Measurements from ENCODE around the gene RSAD1.

Gene RSAD1

GRCh38 chr17:50514936-50515702 lies 36.5 kb downstream of the RSAD1 start:
- H3K4me2 ChIP-seq (ENCODE audit: low read depth, low read length), result no peak overlapping the region

GRCh38 chr17:50517011-50517410 lies 38.4 kb downstream of the RSAD1 start:
- H3K9me3 ChIP-seq (replicated peaks; ENCODE audit: insufficient read depth, low read length), result no peaks in the 10 kb centered on the region
- H3K36me3 ChIP-seq (replicated peaks; ENCODE audit: insufficient read depth, low read length), result no peaks in the 10 kb centered on the region
- H3K4me2 ChIP-seq (ENCODE audit: low read depth, low read length), result no peak overlapping the region
- H3K4me1 ChIP-seq (ENCODE audit: low read length), result no peaks in the 10 kb centered on the region
- H3F3A ChIP-seq (ENCODE audit: insufficient read depth, low read length), result no peaks in the 10 kb centered on the region
- no peak for TF ChIP-seq EZH2phosphoT487 (IDR thresholded peaks at IDR 0.05; ENCODE audit: low read length)
- no peaks in the 10 kb centered on the region for H3K9me2 ChIP-seq (replicated peaks; ENCODE audit: insufficient read depth, low read length)
- no peaks in the 10 kb centered on the region for H4K20me1 ChIP-seq (ENCODE audit: insufficient read depth, low read length)
- H3K4me3 ChIP-seq (ENCODE audit: low read length), result no peak overlapping the region
- no peak overlapping the region for H3K27ac ChIP-seq (ENCODE audit: low read length)
- H3K27me3 ChIP-seq (replicated peaks; ENCODE audit: insufficient read depth, low read length), result no peaks in the 10 kb centered on the region
- no peaks in the 10 kb centered on the region for H3K79me2 ChIP-seq (ENCODE audit: low read length)
- no peak overlapping the region for H2AFZ ChIP-seq (ENCODE audit: low read length)
- no peak overlapping the region for H3K9ac ChIP-seq (ENCODE audit: low read length)
- DNase-seq, result no peak

More at GRCh38 chr17:50514936-50515702, 36.5 kb downstream of the RSAD1 start:
- Histone ChIP-seq H3K9me2 (replicated peaks; ENCODE audit: insufficient read depth, low read length) (no peaks in the 10 kb centered on the region), H4K20me1 (ENCODE audit: insufficient read depth, low read length) (no peaks in the 10 kb centered on the region), H3K36me3 (replicated peaks; ENCODE audit: insufficient read depth, low read length) (no peaks in the 10 kb centered on the region), H3K79me2 (ENCODE audit: low read length) (no peaks in the 10 kb centered on the region), H3K9me3 (replicated peaks; ENCODE audit: insufficient read depth, low read length) (no peaks in the 10 kb centered on the region), H3K4me1 (ENCODE audit: low read length) (no peaks in the 10 kb centered on the region), H3F3A (ENCODE audit: insufficient read depth, low read length) (no peaks in the 10 kb centered on the region), H3K27ac (ENCODE audit: low read length) (no peak overlapping the region), H3K9ac (ENCODE audit: low read length) (no peak overlapping the region), H2AFZ (ENCODE audit: low read length) (no peak overlapping the region), H3K27me3 (replicated peaks; ENCODE audit: insufficient read depth, low read length) (no peaks in the 10 kb centered on the region), H3K4me3 (ENCODE audit: low read length) (no peak overlapping the region)
- no peak for DNase-seq
- TF ChIP-seq CTCF (IDR thresholded peaks at IDR 0.05; ENCODE audit: low read length) (no peak), EZH2 (optimal IDR thresholded peaks at IDR 0.05; ENCODE audit: low read depth, low read length) (no peak), EZH2phosphoT487 (IDR thresholded peaks at IDR 0.05; ENCODE audit: low read length) (no peak)

- no peaks in the 10 kb centered on the region for H3K36me3 ChIP-seq (replicated peaks; ENCODE audit: insufficient read depth, low read length)
- no peaks in the 10 kb centered on the region for H3K9me2 ChIP-seq (replicated peaks; ENCODE audit: insufficient read depth, low read length)
- TF ChIP-seq EZH2phosphoT487 (IDR thresholded peaks at IDR 0.05; ENCODE audit: low read length), result no peak
- TF ChIP-seq EZH2 (optimal IDR thresholded peaks at IDR 0.05; ENCODE audit: low read depth, low read length), result no peak
- TF ChIP-seq CTCF (IDR thresholded peaks at IDR 0.05; ENCODE audit: low read length), result no peak
- H3K4me2 ChIP-seq (ENCODE audit: low read depth, low read length), result no peak overlapping the region
- no peak overlapping the region for H3K9ac ChIP-seq (ENCODE audit: low read length)
- no peaks in the 10 kb centered on the region for H3K79me2 ChIP-seq (ENCODE audit: low read length)
- no peak overlapping the region for H3K4me3 ChIP-seq (ENCODE audit: low read length)
- H4K20me1 ChIP-seq (ENCODE audit: insufficient read depth, low read length), result no peaks in the 10 kb centered on the region
- H3F3A ChIP-seq (ENCODE audit: insufficient read depth, low read length), result no peaks in the 10 kb centered on the region
- H3K4me1 ChIP-seq (ENCODE audit: low read length), result no peaks in the 10 kb centered on the region
- H3K27me3 ChIP-seq (replicated peaks; ENCODE audit: insufficient read depth, low read length), result no peaks in the 10 kb centered on the region
- H2AFZ ChIP-seq (ENCODE audit: low read length), result no peak overlapping the region
- no peak overlapping the region for H3K27ac ChIP-seq (ENCODE audit: low read length)
- no peak for DNase-seq
- no peaks in the 10 kb centered on the region for H3K9me3 ChIP-seq (replicated peaks; ENCODE audit: insufficient read depth, low read length)
Measured at GRCh38 chr17:50517504-50518383, 39.1 kb downstream of the RSAD1 start.
